Measurements from ENCODE around the gene CHMP4A. TPM values are rescaled to one million over a fixed set of nuclear protein-coding genes. Genes with fewer than 3 reads are reported as not detected.

Gene CHMP4A
- 25.6 and 33.3 TPM in 2 replicates for total RNA-seq

GRCh38 chr14:24212924-24213865 lies at the start of gene CHMP4A:
TSS of gene CHMP4A (minus strand) at chr14:24213488. CDS start at chr14:24213439, 49 bp downstream.

GRCh38 chr14:24232645-24233537 lies 19.6 kb upstream of the CHMP4A start, which contains the start of gene GMPR2:
TSS of gene GMPR2 (plus strand) at chr14:24232929. CDS start at chr14:24233254, 325 bp downstream.

GRCh38 chr14:24232121-24232644 lies 18.9 kb upstream of the CHMP4A start, which contains the start of gene NEDD8:
TSS of gene NEDD8 (minus strand) at chr14:24232367. CDS start at chr14:24232267, 100 bp downstream.

GRCh38 chr14:24215495-24216344 lies 2.4 kb upstream of the CHMP4A start, which contains the start of gene MDP1:
TSS of gene MDP1 (minus strand) at chr14:24216066. CDS start at chr14:24215955, 111 bp downstream.

GRCh38 chr14:24195186-24196070 lies 17.9 kb downstream of the CHMP4A start, which contains the start of gene TM9SF1:
TSS of gene TM9SF1 (minus strand) at chr14:24195441. CDS start at chr14:24195019, 422 bp downstream.

GRCh38 chr14:24188251-24189058 lies 24.8 kb downstream of the CHMP4A start, which contains the start of gene IPO4:
TSS of gene IPO4 (minus strand) at chr14:24188816. CDS start at chr14:24188787, 29 bp downstream.

GRCh38 chr14:24171422-24172260 lies 41.6 kb downstream of the CHMP4A start, which contains the start of gene REC8:
TSS of gene REC8 (plus strand) at chr14:24172080. CDS start at chr14:24172553, 473 bp downstream.

GRCh38 chr14:24160850-24161804 lies 52.2 kb downstream of the CHMP4A start, which contains the start of gene IRF9:
TSS of gene IRF9 (plus strand) at chr14:24161265. CDS start at chr14:24162145, 880 bp downstream.

Small RNA genes lying within 50 kb of the gene (small RNA-seq; reads per million reads assigned to genes)
- gene AL136295.4 (0.13 reads per million), gene CHMP4A (0.08 reads per million), gene IPO4 (not detected), gene IRF9 (0.11 reads per million), gene MDP1 (not detected)

Other genes with a start within 250 kb of the CHMP4A start
- 8.6 and 10.8 TPM in 2 replicates for gene DHRS4L2, start 224.6 kb downstream of the CHMP4A start, total RNA-seq
- under 0.01 TPM in 1 of 2 replicates, not detected in the other for gene CARMIL3, start 161.5 kb downstream of the CHMP4A start, total RNA-seq
- gene CPNE6, start 141.9 kb downstream of the CHMP4A start, total RNA-seq = not detected in 2 replicates
- gene PCK2, start 119.2 kb downstream of the CHMP4A start, total RNA-seq = 3.0 and 8.5 TPM in 2 replicates
- 47.0 and 51.9 TPM in 2 replicates for gene DCAF11, start 98.7 kb downstream of the CHMP4A start, total RNA-seq
- 0.98 and 1.1 TPM in 2 replicates for gene NRL, start 98.5 kb downstream of the CHMP4A start, total RNA-seq
- gene FITM1, start 82.8 kb downstream of the CHMP4A start, total RNA-seq = 0.65 TPM in 1 of 2 replicates, not detected in the other
- gene PSME1, start 77.3 kb downstream of the CHMP4A start, total RNA-seq = 68.6 and 101 TPM in 2 replicates
- gene EMC9, start 71.9 kb downstream of the CHMP4A start, total RNA-seq = 8.5 and 16.3 TPM in 2 replicates
- 54.7 and 62.1 TPM in 2 replicates for gene PSME2, start 66.9 kb downstream of the CHMP4A start, total RNA-seq
- gene RNF31, start 66.0 kb downstream of the CHMP4A start, total RNA-seq = 48.3 and 60.3 TPM in 2 replicates
- 31.0 and 35.6 TPM in 2 replicates for gene IRF9, start 52.2 kb downstream of the CHMP4A start, total RNA-seq
- 1.3 and 4.1 TPM in 2 replicates for gene REC8, start 41.4 kb downstream of the CHMP4A start, total RNA-seq
- gene IPO4, start 24.7 kb downstream of the CHMP4A start, total RNA-seq = 51.3 and 58.8 TPM in 2 replicates
- 53.6 and 62.3 TPM in 2 replicates for gene TM9SF1, start 18.0 kb downstream of the CHMP4A start, total RNA-seq
- gene TSSK4, start 7.8 kb downstream of the CHMP4A start, total RNA-seq = 0.10 TPM in 1 of 2 replicates, not detected in the other
- gene MDP1, start 2.6 kb upstream of the CHMP4A start, total RNA-seq = 9.1 TPM in 2 replicates
- 128 and 131 TPM in 2 replicates for gene NEDD8, start 18.9 kb upstream of the CHMP4A start, total RNA-seq
- 67.4 and 69.9 TPM in 2 replicates for gene GMPR2, start 19.4 kb upstream of the CHMP4A start, total RNA-seq
- 55.5 and 59.4 TPM in 2 replicates for gene TINF2, start 29.1 kb upstream of the CHMP4A start, total RNA-seq
- 0.98 and 1.8 TPM in 2 replicates for gene TGM1, start 49.7 kb upstream of the CHMP4A start, total RNA-seq
- 35.1 and 45.1 TPM in 2 replicates for gene RABGGTA, start 58.1 kb upstream of the CHMP4A start, total RNA-seq
- 12.4 and 21.6 TPM in 2 replicates for gene DHRS1, start 86.3 kb upstream of the CHMP4A start, total RNA-seq
- gene NOP9, start 86.4 kb upstream of the CHMP4A start, total RNA-seq = 32.3 and 34.9 TPM in 2 replicates
- 1.6 and 3.0 TPM in 2 replicates for gene CIDEB, start 94.5 kb upstream of the CHMP4A start, total RNA-seq
- 6.5 and 10.6 TPM in 2 replicates for gene LTB4R2, start 96.7 kb upstream of the CHMP4A start, total RNA-seq
- gene LTB4R, start 98.0 kb upstream of the CHMP4A start, total RNA-seq = 2.9 and 3.2 TPM in 2 replicates
- 55.1 and 90.2 TPM in 2 replicates for gene ADCY4, start 121.6 kb upstream of the CHMP4A start, total RNA-seq
- gene RIPK3, start 126.5 kb upstream of the CHMP4A start, total RNA-seq = 4.2 and 4.9 TPM in 2 replicates
- gene NFATC4, start 154.7 kb upstream of the CHMP4A start, total RNA-seq = 11.4 and 20.0 TPM in 2 replicates
- 14.6 and 28.7 TPM in 2 replicates for gene NYNRIN, start 185.5 kb upstream of the CHMP4A start, total RNA-seq
- gene CBLN3, start 216.2 kb upstream of the CHMP4A start, total RNA-seq = 1.2 and 1.3 TPM in 2 replicates
- 46.6 and 61.7 TPM in 2 replicates for gene KHNYN, start 216.5 kb upstream of the CHMP4A start, total RNA-seq
- 15.0 and 15.8 TPM in 2 replicates for gene SDR39U1, start 229.3 kb upstream of the CHMP4A start, total RNA-seq